Small intestine (tissue), 7 donors: ENCODE data around the gene ZNF516. TPM values are rescaled to one million over a fixed set of nuclear protein-coding genes. Genes with fewer than 3 reads are reported as not detected.

Experiments used
- DNase-seq, 2 donors: peaks; one replicate each; pipeline versions ENCODE4 v3.0.0 to v3.0.0-alpha.2; 2013
- FAIRE-seq: peaks from 2 replicates; lab custom pipeline; 2012; peaks lifted over from hg19 to GRCh38; lab: Jason Lieb, UNC
- H3K27ac ChIP-seq, 3 donors: one replicate each; pipeline ENCODE4 v1.5.1; 2013; ENCODE audit warnings: low read length in 2 of 3, mild to moderate bottlenecking in 2 of 3, control low read depth in 1 of 3, inconsistent platforms in 1 of 3, low read depth in 1 of 3, moderate library complexity in 1 of 3
- H3K27me3 ChIP-seq, 3 donors: one replicate each; pipeline ENCODE4 v1.6.1; 2013; ENCODE audit warnings: low read length in 3 of 3, inconsistent platforms in 1 of 3; ENCODE audit not compliant: control insufficient read depth in 3 of 3, insufficient read depth in 3 of 3
- H3K36me3 ChIP-seq, 3 donors: one replicate each; pipeline ENCODE4 v1.6.1; 2013; ENCODE audit warnings: low read length in 3 of 3, inconsistent platforms in 1 of 3, low read depth in 1 of 3, mild to moderate bottlenecking in 1 of 3, moderate library complexity in 1 of 3; ENCODE audit not compliant: control insufficient read depth in 3 of 3, insufficient read depth in 2 of 3
- H3K4me1 ChIP-seq, 3 donors: one replicate each; pipeline ENCODE4 v1.6.1; 2013; ENCODE audit warnings: low read length in 2 of 3, inconsistent platforms in 1 of 3, low read depth in 1 of 3, mild to moderate bottlenecking in 1 of 3, moderate library complexity in 1 of 3; ENCODE audit not compliant: control insufficient read depth in 3 of 3, insufficient read depth in 2 of 3
- H3K4me3 ChIP-seq, 3 donors: one replicate each; pipeline ENCODE4 v1.5.1; 2013; ENCODE audit warnings: low read length in 3 of 3, control low read depth in 1 of 3, inconsistent platforms in 1 of 3, low read depth in 1 of 3, mild to moderate bottlenecking in 1 of 3, moderate library complexity in 1 of 3
- H3K9me3 ChIP-seq, 2 donors: one replicate each; pipeline ENCODE4 v1.6.1; 2013; ENCODE audit warnings: low read depth in 1 of 2, low read length in 1 of 2; ENCODE audit not compliant: control insufficient read depth in 2 of 2, insufficient read depth in 1 of 2
- WGBS, 3 donors: extraction: QIAGEN DNeasy Blood & Tissue Kit; methylation state at CpG; one replicate each; pipeline ENCODE4 v1.1.7; 2013; 5-methylcytosine and 5-hydroxymethylcytosine counted together
- polyA plus RNA-seq, 4 donors: library from polyadenylated mRNA; stranded (reverse) in 3 of 4; unstranded in 1 of 4; fragments of 200-250 nt in 3 of 4; fragments of 120-200 nt in 1 of 4; gene quantifications; one replicate each; pipeline versions ENCODE4 v1.2.1 to v1.2.3, GENCODE V29; 2013
- donor health status: healthy with polysubstance abuse.
- donor health status: control.
- donor health status: control.
- donor health status: Bipolar disorder and iron deficiency.
- donor health status: healthy.

The ZNF516 gene
- polyA plus RNA-seq, 4 donors, result 4.6 to 15.9 (median 6.5) TPM

GRCh38 chr18:76466410-76466991 lies 28.5 kb downstream of the ZNF516 start:
- 92 to 93% (median 93%) methylated on average over 20 of the region's 20 CpGs for WGBS, 3 donors
- no peaks in the 10 kb centered on the region for H3K4me1 ChIP-seq
- H3K9me3 ChIP-seq, result no peaks in the 10 kb centered on the region
- FAIRE-seq (no peak), DNase-seq (no peak)
- H3K27me3 ChIP-seq, result no peaks in the 10 kb centered on the region
- H3K4me3 ChIP-seq, result no peak overlapping the region
- H3K27ac ChIP-seq, result no peak overlapping the region
- H3K36me3 ChIP-seq, result peaks cover 0 to 29% (median 0%) of the 10 kb centered on the region in 3 donors

- DNase-seq (no peak), FAIRE-seq (no peak)
- WGBS, 3 donors, result 86 to 88% (median 87%) methylated on average over 23 of the region's 23 CpGs
- H3K4me3 ChIP-seq, result no peak overlapping the region
- no peaks in the 10 kb centered on the region for H3K9me3 ChIP-seq
- no peak overlapping the region for H3K27ac ChIP-seq
- no peaks in the 10 kb centered on the region for H3K4me1 ChIP-seq
- H3K36me3 ChIP-seq, result peaks cover 0 to 33% (median 0%) of the 10 kb centered on the region in 3 donors
- H3K27me3 ChIP-seq, result no peaks in the 10 kb centered on the region
These were observed 29.2 kb downstream of the ZNF516 start for GRCh38 chr18:76465630-76466409.

- H3K27ac ChIP-seq, result no peak overlapping the region
- H3K27me3 ChIP-seq, result no peaks in the 10 kb centered on the region
- no peak overlapping the region for H3K4me3 ChIP-seq
- no peaks in the 10 kb centered on the region for H3K4me1 ChIP-seq
- peaks cover 0 to 45% (median 0%) of the 10 kb centered on the region in 3 donors for H3K36me3 ChIP-seq
- FAIRE-seq, result no peak
- no peak for DNase-seq
- no peaks in the 10 kb centered on the region for H3K9me3 ChIP-seq
- WGBS, 3 donors, result 89 to 93% (median 91%) methylated on average over 19 of the region's 19 CpGs
These were observed 30.5 kb downstream of the ZNF516 start for GRCh38 chr18:76464281-76465259.

GRCh38 chr18:76463872-76464271 lies 31.2 kb downstream of the ZNF516 start:
- 92 to 95% (median 94%) methylated on average over 14 of the region's 14 CpGs for WGBS, 3 donors
- DNase-seq (no peak), FAIRE-seq (no peak)
- peaks cover 0 to 52% (median 0%) of the 10 kb centered on the region in 3 donors for H3K36me3 ChIP-seq
- H3K9me3 ChIP-seq, result no peaks in the 10 kb centered on the region
- no peaks in the 10 kb centered on the region for H3K4me1 ChIP-seq
- no peaks in the 10 kb centered on the region for H3K27me3 ChIP-seq
- H3K27ac ChIP-seq, result no peak overlapping the region
- H3K4me3 ChIP-seq, result no peak overlapping the region

- no peaks in the 10 kb centered on the region for H3K9me3 ChIP-seq
- H3K27me3 ChIP-seq, result no peaks in the 10 kb centered on the region
- 92 to 94% (median 93%) methylated on average over 18 of the region's 18 CpGs for WGBS, 3 donors
- no peak overlapping the region for H3K4me3 ChIP-seq
- H3K36me3 ChIP-seq, result peaks cover 0 to 55% (median 0%) of the 10 kb centered on the region in 3 donors
- FAIRE-seq, result no peak
- DNase-seq, result no peak
- no peak overlapping the region for H3K27ac ChIP-seq
- no peaks in the 10 kb centered on the region for H3K4me1 ChIP-seq
These were observed 31.7 kb downstream of the ZNF516 start for GRCh38 chr18:76463358-76463757.

DNA sequence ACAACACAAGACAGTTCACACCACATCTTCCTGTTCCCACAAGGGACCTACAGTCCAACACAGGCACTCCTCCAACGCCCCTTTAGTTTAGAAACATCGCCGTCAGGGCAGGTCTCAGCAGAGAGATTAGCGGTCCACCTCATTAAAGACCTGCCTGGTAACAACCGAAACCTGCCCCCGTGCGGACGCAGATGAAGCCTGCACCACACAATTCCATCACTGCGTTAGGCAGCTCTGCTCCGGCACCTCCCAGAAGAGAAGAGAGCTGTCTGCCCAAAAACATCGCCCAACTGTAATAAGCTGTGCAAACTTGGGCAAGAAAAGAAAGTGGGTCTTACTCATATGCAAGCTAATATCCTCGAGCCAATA lies 32.7 kb downstream of the ZNF516 start:
- no peaks in the 10 kb centered on the region for H3K27me3 ChIP-seq
- DNase-seq, result no peak
- H3K4me1 ChIP-seq, result no peaks in the 10 kb centered on the region
- no peak for FAIRE-seq
- H3K36me3 ChIP-seq, result peaks cover 0 to 59% (median 0%) of the 10 kb centered on the region in 3 donors
- no peak overlapping the region for H3K27ac ChIP-seq
- H3K4me3 ChIP-seq, result no peak overlapping the region
- H3K9me3 ChIP-seq, result no peaks in the 10 kb centered on the region
- 94 to 96% (median 96%) methylated on average over 12 of the region's 12 CpGs for WGBS, 3 donors

DNA sequence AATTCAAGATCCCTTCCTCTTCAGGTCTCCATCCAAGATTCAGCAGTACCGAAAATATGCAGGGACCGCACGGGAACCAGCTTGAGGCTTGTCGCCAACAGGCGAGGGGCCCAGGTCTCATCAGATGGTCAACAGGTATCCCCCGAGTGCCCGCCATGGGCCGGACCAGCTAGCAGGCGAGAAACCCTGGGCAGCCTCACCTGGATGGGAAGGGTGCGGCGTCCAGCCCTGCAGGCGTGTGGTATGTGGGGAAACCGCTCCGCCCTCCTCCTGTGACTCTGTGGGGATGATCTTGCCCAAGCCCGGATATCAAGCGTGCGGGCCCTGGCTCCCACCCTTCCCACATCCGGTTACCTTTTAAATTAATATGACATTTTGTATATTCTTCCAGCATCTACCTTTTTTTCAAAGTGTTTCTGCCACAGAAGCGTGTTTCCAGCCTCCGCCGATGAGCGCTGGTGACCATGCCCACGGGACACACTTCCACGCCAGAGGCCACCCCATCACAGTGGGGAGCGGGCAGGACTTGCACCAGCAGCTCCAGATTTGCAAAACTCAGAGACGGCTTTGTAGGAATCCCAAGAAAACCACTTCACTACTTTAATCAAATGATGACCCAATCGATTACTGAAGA lies 33.2 kb downstream of the ZNF516 start:
- no peaks in the 10 kb centered on the region for H3K9me3 ChIP-seq
- no peaks in the 10 kb centered on the region for H3K27me3 ChIP-seq
- WGBS, 3 donors, result 93 to 98% (median 97%) methylated on average over 27 of the region's 27 CpGs
- H3K36me3 ChIP-seq, result peaks cover 0 to 59% (median 0%) of the 10 kb centered on the region in 3 donors
- no peak for FAIRE-seq
- no peak overlapping the region for H3K4me3 ChIP-seq
- DNase-seq, result no peak
- no peaks in the 10 kb centered on the region for H3K4me1 ChIP-seq
- H3K27ac ChIP-seq, result no peak overlapping the region

DNA sequence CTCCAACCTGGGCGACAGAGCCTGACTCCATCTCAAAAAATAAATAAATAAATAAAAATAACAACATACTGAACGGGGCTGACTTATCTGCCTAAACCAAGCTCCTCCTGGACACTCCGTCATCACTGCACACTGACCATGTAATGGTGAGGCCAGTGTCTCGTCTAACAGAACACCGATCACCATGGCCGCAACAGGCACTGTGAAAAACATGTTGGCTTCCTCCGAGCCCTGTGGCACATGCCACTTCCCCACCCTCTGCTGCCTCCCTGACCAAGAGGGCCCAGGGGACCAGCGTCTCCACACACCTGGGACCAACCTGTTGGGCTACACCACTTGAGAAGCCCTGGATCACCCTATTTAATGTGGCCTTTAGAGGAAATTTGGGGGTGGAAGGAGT lies 33.9 kb downstream of the ZNF516 start:
- 92 to 96% (median 93%) methylated on average over 8 of the region's 8 CpGs for WGBS, 3 donors
- no peaks in the 10 kb centered on the region for H3K4me1 ChIP-seq
- H3K9me3 ChIP-seq, result no peaks in the 10 kb centered on the region
- DNase-seq (no peak), FAIRE-seq (no peak)
- no peak overlapping the region for H3K4me3 ChIP-seq
- peaks cover 0 to 62% (median 0%) of the 10 kb centered on the region in 3 donors for H3K36me3 ChIP-seq
- no peaks in the 10 kb centered on the region for H3K27me3 ChIP-seq
- no peak overlapping the region for H3K27ac ChIP-seq
